Liver (tissue), 9 donors: ENCODE data around the gene CCT6B. TPM values are rescaled to one million over a fixed set of nuclear protein-coding genes. Genes with fewer than 3 reads are reported as not detected.

Experiments used
- DNase-seq: peaks from one replicate; pipeline ENCODE4 v3.0.0-alpha.2; 2017; ENCODE audit warnings: low spot score
- H3K27ac ChIP-seq, 2 donors: one replicate each; pipeline ENCODE4 v1.7.0; 2013; ENCODE audit warnings: inconsistent platforms in 2 of 2, low read length in 2 of 2, control low read depth in 1 of 2, low read depth in 1 of 2, mild to moderate bottlenecking in 1 of 2
- H3K27me3 ChIP-seq, 4 donors: one replicate each; pipeline versions ENCODE4 v1.6.1 to v1.7.0; 2013; ENCODE audit warnings: low read length in 3 of 4, inconsistent platforms in 1 of 4, mild to moderate bottlenecking in 1 of 4, moderate library complexity in 1 of 4; ENCODE audit not compliant: control insufficient read depth in 4 of 4, insufficient read depth in 4 of 4
- H3K36me3 ChIP-seq, 4 donors: one replicate each; pipeline versions ENCODE4 v1.6.1 to v1.7.0; 2013; ENCODE audit warnings: low read length in 3 of 4, mild to moderate bottlenecking in 3 of 4, low read depth in 1 of 4, moderate library complexity in 1 of 4; ENCODE audit not compliant: control insufficient read depth in 4 of 4, insufficient read depth in 3 of 4
- H3K4me1 ChIP-seq, 4 donors: one replicate each; pipeline versions ENCODE4 v1.6.1 to v1.7.0; 2013; ENCODE audit warnings: low read length in 3 of 4, mild to moderate bottlenecking in 3 of 4, moderate library complexity in 1 of 4; ENCODE audit not compliant: control insufficient read depth in 4 of 4, insufficient read depth in 4 of 4
- H3K4me3 ChIP-seq, 3 donors: one replicate each; pipeline versions ENCODE4 v1.6.1 to v1.7.0; 2013; ENCODE audit warnings: low read length in 3 of 3, control low read depth in 1 of 3, low read depth in 1 of 3, mild to moderate bottlenecking in 1 of 3
- H3K9ac ChIP-seq, 2 donors: one replicate each; pipeline ENCODE4 v1.7.0; 2013; ENCODE audit warnings: low read length in 2 of 2, mild to moderate bottlenecking in 2 of 2, moderate library complexity in 2 of 2, control low read depth in 1 of 2, low read depth in 1 of 2
- H3K9me3 ChIP-seq, 4 donors: one replicate each; pipeline versions ENCODE4 v1.6.1 to v1.7.0; 2013; ENCODE audit warnings: low read length in 3 of 4; ENCODE audit not compliant: control insufficient read depth in 4 of 4
- ATF3 ChIP-seq: IDR thresholded peaks from 2 replicates; pipeline ENCODE4 v1.6.1; 2016; ENCODE audit warnings: antibody characterized with exemption
- FOXA1 ChIP-seq: IDR thresholded peaks from 2 replicates; pipeline ENCODE4 v1.6.1; 2016; ENCODE audit warnings: antibody characterized with exemption
- FOXA2 ChIP-seq: IDR thresholded peaks from 2 replicates; pipeline ENCODE4 v1.6.1; 2016; ENCODE audit warnings: antibody characterized with exemption
- GABPA ChIP-seq, 2 donors: IDR thresholded peaks in 1 of 2; conservative IDR thresholded peaks in 1 of 2; 2 replicates each; pipeline ENCODE4 v1.6.1; 2016; ENCODE audit warnings: antibody characterized with exemption in 2 of 2, mild to moderate bottlenecking in 1 of 2, moderate library complexity in 1 of 2
- HNF4A ChIP-seq, 2 donors: conservative IDR thresholded peaks; 2 replicates each; pipeline ENCODE4 v1.6.1; 2016; ENCODE audit warnings: antibody characterized with exemption in 2 of 2, mild to moderate bottlenecking in 2 of 2
- JUND ChIP-seq, 2 donors: IDR thresholded peaks; 2 replicates each; pipeline ENCODE4 v1.6.1; 2016; ENCODE audit warnings: antibody characterized with exemption in 2 of 2
- RAD21 ChIP-seq, 2 donors: IDR thresholded peaks; 2 replicates each; pipeline ENCODE4 v1.6.1; 2016; ENCODE audit warnings: antibody characterized with exemption in 2 of 2, mild to moderate bottlenecking in 2 of 2
- RXRA ChIP-seq, 2 donors: IDR thresholded peaks; 2 replicates each; pipeline ENCODE4 v1.6.1; 2017 to 2018; ENCODE audit warnings: antibody characterized with exemption in 2 of 2, mild to moderate bottlenecking in 1 of 2
- TAF1 ChIP-seq: conservative IDR thresholded peaks from 2 replicates; pipeline ENCODE4 v1.6.1; 2016; ENCODE audit warnings: antibody characterized with exemption, mild to moderate bottlenecking
- ZBTB33 ChIP-seq: IDR thresholded peaks from 2 replicates; pipeline ENCODE4 v1.6.1; 2016; ENCODE audit warnings: antibody characterized with exemption
- WGBS: extraction: QIAGEN DNeasy Blood & Tissue Kit; methylation state at CpG from one replicate; pipeline ENCODE4 v1.1.7; 2013; 5-methylcytosine and 5-hydroxymethylcytosine counted together
- polyA plus RNA-seq, 2 donors: library from polyadenylated mRNA; stranded (reverse) in 1 of 2; unstranded in 1 of 2; fragments of 200-250 nt in 1 of 2; fragments of >200 nt in 1 of 2; fragmentation: Nextera tagmentation in 1 of 2; extraction: Ambion mirVana in 1 of 2; gene quantifications; one replicate each; pipeline versions ENCODE4 v1.2.1 to v1.2.3, GENCODE V29; 2013 to 2015
- total RNA-seq, 2 donors: library from RNA; depleted of rRNA; stranded (reverse); fragments of >200 nt; gene quantifications; one replicate each; pipeline ENCODE4 v1.2.3, GENCODE V29; 2014
- donor health status: healthy.
- donor health status: healthy.
- donor health status: healthy.
- donor health status: healthy.
- donor health status: healthy.

CCT6B gene
- total and polyA plus RNA-seq, 4 donors: 0.82 to 2.2 (median 1.4) TPM

- Histone ChIP-seq H3K4me3 (no peak overlapping the region), H3K4me1 (no peaks in the 10 kb centered on the region), H3K9me3 (peaks cover 0 to 1% (median 0%) of the 10 kb centered on the region in 4 donors), H3K36me3 (no peaks in the 10 kb centered on the region), H3K9ac (no peak overlapping the region), H3K27me3 (peaks cover 0 to 2% (median 0%) of the 10 kb centered on the region in 4 donors), H3K27ac (no peak overlapping the region)
- no peak for DNase-seq
- WGBS: 65% methylated on average over 9 of the region's 9 CpGs
- TF ChIP-seq TAF1 (no peak), FOXA1 (no peak), HNF4A (conservative IDR thresholded peaks at IDR 0.05) (no peak)
Measured at GRCh38 chr17:34884597-34884996, 76.7 kb downstream of the CCT6B start.

- 36% methylated on average over 12 of the region's 12 CpGs for WGBS
- H3K27me3 ChIP-seq: peaks cover 0 to 2% (median 0%) of the 10 kb centered on the region in 4 donors
- no peak overlapping the region for H3K27ac ChIP-seq
- DNase-seq: no peak
- TF ChIP-seq RXRA (IDR thresholded peaks at IDR 0.05) (no peak), RAD21 (IDR thresholded peaks at IDR 0.05) (no peak)
- H3K36me3 ChIP-seq: no peaks in the 10 kb centered on the region
- H3K9ac ChIP-seq: no peak overlapping the region
- H3K4me1 ChIP-seq: no peaks in the 10 kb centered on the region
- peaks cover 0 to 1% (median 0%) of the 10 kb centered on the region in 4 donors for H3K9me3 ChIP-seq
- H3K4me3 ChIP-seq: no peak overlapping the region
Measured at GRCh38 chr17:34883106-34884000, 77.9 kb downstream of the CCT6B start.

GRCh38 chr17:34879146-34879545, 82.1 kb downstream of the CCT6B start:
- TF ChIP-seq ZBTB33 (no peak), RAD21 (IDR thresholded peaks at IDR 0.05) (no peak), FOXA2 (no peak), GABPA (IDR thresholded peaks at IDR 0.05 in 1 of 2, conservative IDR thresholded peaks at IDR 0.05 in 1 of 2) (no peak), RXRA (IDR thresholded peaks at IDR 0.05) (no peak), TAF1 (no peak), ATF3 (no peak), JUND (IDR thresholded peaks at IDR 0.05) (no peak)
- no peaks in the 10 kb centered on the region for H3K4me1 ChIP-seq
- H3K9me3 ChIP-seq: peaks cover 0 to 1% (median 0%) of the 10 kb centered on the region in 4 donors
- no peak overlapping the region for H3K9ac ChIP-seq
- H3K4me3 ChIP-seq: no peak overlapping the region
- DNase-seq: no peak
- H3K27me3 ChIP-seq: no peaks in the 10 kb centered on the region
- no peak overlapping the region for H3K27ac ChIP-seq
- 44% methylated on average over 3 of the region's 3 CpGs for WGBS
- no peaks in the 10 kb centered on the region for H3K36me3 ChIP-seq

Other genes with a start within 250 kb of the CCT6B start
- 1 to 10 TPM; 4.9 to 6.9 TPM for gene ZNF830, start 80 bp upstream of the CCT6B start, total RNA-seq
- gene ZNF830, start 80 bp upstream of the CCT6B start, polyA plus RNA-seq: 1 to 10 TPM; 3.6 to 4.3 TPM
- 10 to 100 TPM in 1 of 2 donors, 1 to 10 TPM in 1; 9.3 to 21.2 TPM for gene LIG3, start 19.1 kb upstream of the CCT6B start, total RNA-seq
- gene LIG3, start 19.1 kb upstream of the CCT6B start, polyA plus RNA-seq: 1 to 10 TPM; 3.1 to 5.9 TPM
- 10 to 100 TPM; 24.0 to 28.0 TPM for gene RFFL, start 102.2 kb upstream of the CCT6B start, total RNA-seq
- 10 to 100 TPM; 15.9 to 20.0 TPM for gene RFFL, start 102.2 kb upstream of the CCT6B start, polyA plus RNA-seq
- gene RAD51D, start 158.4 kb upstream of the CCT6B start, total RNA-seq: 1 to 10 TPM; 3.8 to 6.1 TPM
- 1 to 10 TPM; 3.4 to 3.6 TPM for gene RAD51D, start 158.4 kb upstream of the CCT6B start, polyA plus RNA-seq
- gene FNDC8, start 160.2 kb upstream of the CCT6B start, total RNA-seq: not detected
- not detected for gene FNDC8, start 160.2 kb upstream of the CCT6B start, polyA plus RNA-seq
- gene NLE1, start 180.8 kb upstream of the CCT6B start, total RNA-seq: 1 to 10 TPM; 5.6 to 7.7 TPM
- 1 to 10 TPM; 2.1 to 6.1 TPM for gene NLE1, start 180.8 kb upstream of the CCT6B start, polyA plus RNA-seq
- gene UNC45B, start 186.4 kb upstream of the CCT6B start, total RNA-seq: under 1 TPM in 1 of 2 donors, not detected in 1; 0.09 TPM
- under 1 TPM in 1 of 2 donors, not detected in 1; 0.02 TPM for gene UNC45B, start 186.4 kb upstream of the CCT6B start, polyA plus RNA-seq
- not detected for gene SLC35G3, start 232.9 kb upstream of the CCT6B start, total RNA-seq
- not detected for gene SLC35G3, start 232.9 kb upstream of the CCT6B start, polyA plus RNA-seq